Epithelial cell of esophagus (primary cell): ENCODE results near the gene RAPH1.
A peak's percentile ranks its signal among the peaks of the same experiment; 100 is the strongest.

ENCODE experiments used
- DNase-seq: peaks from one replicate; pipeline ENCODE4 v3.0.0; 2010; ENCODE audit warnings: low read depth
- H3K4me3 ChIP-seq: 2 replicates; pipeline ENCODE4 v1.5.1; 2011; ENCODE audit warnings: mild to moderate bottlenecking, low read length, control low read depth
- TF ChIP-seq, protein P1 (sequence below): IDR thresholded peaks from 2 replicates; pipeline ENCODE4 v1.5.1; 2011; ENCODE audit warnings: low read depth, mild to moderate bottlenecking, low read length, control low read depth, inconsistent platforms; ENCODE audit not compliant: insufficient read depth; ENCODE audit errors: missing control alignments

RAPH1 gene, protein sequence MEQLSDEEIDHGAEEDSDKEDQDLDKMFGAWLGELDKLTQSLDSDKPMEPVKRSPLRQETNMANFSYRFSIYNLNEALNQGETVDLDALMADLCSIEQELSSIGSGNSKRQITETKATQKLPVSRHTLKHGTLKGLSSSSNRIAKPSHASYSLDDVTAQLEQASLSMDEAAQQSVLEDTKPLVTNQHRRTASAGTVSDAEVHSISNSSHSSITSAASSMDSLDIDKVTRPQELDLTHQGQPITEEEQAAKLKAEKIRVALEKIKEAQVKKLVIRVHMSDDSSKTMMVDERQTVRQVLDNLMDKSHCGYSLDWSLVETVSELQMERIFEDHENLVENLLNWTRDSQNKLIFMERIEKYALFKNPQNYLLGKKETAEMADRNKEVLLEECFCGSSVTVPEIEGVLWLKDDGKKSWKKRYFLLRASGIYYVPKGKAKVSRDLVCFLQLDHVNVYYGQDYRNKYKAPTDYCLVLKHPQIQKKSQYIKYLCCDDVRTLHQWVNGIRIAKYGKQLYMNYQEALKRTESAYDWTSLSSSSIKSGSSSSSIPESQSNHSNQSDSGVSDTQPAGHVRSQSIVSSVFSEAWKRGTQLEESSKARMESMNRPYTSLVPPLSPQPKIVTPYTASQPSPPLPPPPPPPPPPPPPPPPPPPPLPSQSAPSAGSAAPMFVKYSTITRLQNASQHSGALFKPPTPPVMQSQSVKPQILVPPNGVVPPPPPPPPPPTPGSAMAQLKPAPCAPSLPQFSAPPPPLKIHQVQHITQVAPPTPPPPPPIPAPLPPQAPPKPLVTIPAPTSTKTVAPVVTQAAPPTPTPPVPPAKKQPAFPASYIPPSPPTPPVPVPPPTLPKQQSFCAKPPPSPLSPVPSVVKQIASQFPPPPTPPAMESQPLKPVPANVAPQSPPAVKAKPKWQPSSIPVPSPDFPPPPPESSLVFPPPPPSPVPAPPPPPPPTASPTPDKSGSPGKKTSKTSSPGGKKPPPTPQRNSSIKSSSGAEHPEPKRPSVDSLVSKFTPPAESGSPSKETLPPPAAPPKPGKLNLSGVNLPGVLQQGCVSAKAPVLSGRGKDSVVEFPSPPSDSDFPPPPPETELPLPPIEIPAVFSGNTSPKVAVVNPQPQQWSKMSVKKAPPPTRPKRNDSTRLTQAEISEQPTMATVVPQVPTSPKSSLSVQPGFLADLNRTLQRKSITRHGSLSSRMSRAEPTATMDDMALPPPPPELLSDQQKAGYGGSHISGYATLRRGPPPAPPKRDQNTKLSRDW

GRCh38 chr2:203535078-203535783, at the start of gene RAPH1:
TSS of gene RAPH1 (minus strand) at chr2:203535301. CDS start at chr2:203495353, 39,948 bp downstream.
- TF ChIP-seq, protein P1, sequence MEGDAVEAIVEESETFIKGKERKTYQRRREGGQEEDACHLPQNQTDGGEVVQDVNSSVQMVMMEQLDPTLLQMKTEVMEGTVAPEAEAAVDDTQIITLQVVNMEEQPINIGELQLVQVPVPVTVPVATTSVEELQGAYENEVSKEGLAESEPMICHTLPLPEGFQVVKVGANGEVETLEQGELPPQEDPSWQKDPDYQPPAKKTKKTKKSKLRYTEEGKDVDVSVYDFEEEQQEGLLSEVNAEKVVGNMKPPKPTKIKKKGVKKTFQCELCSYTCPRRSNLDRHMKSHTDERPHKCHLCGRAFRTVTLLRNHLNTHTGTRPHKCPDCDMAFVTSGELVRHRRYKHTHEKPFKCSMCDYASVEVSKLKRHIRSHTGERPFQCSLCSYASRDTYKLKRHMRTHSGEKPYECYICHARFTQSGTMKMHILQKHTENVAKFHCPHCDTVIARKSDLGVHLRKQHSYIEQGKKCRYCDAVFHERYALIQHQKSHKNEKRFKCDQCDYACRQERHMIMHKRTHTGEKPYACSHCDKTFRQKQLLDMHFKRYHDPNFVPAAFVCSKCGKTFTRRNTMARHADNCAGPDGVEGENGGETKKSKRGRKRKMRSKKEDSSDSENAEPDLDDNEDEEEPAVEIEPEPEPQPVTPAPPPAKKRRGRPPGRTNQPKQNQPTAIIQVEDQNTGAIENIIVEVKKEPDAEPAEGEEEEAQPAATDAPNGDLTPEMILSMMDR = no peak
- DNase-seq = peak; percentile 97
- peak within 1 kb of the TSS; percentile 80 for H3K4me3 ChIP-seq

GRCh38 chr2:203584784-203585183, 49.7 kb upstream of the RAPH1 start:
- no peak overlapping the region for H3K4me3 ChIP-seq
- TF ChIP-seq, protein P1 = no peak
- DNase-seq = no peak

- TF ChIP-seq, protein P1 = no peak
Observed at GRCh38 chr2:203583701-203584100, 48.6 kb upstream of the RAPH1 start.

DNA sequence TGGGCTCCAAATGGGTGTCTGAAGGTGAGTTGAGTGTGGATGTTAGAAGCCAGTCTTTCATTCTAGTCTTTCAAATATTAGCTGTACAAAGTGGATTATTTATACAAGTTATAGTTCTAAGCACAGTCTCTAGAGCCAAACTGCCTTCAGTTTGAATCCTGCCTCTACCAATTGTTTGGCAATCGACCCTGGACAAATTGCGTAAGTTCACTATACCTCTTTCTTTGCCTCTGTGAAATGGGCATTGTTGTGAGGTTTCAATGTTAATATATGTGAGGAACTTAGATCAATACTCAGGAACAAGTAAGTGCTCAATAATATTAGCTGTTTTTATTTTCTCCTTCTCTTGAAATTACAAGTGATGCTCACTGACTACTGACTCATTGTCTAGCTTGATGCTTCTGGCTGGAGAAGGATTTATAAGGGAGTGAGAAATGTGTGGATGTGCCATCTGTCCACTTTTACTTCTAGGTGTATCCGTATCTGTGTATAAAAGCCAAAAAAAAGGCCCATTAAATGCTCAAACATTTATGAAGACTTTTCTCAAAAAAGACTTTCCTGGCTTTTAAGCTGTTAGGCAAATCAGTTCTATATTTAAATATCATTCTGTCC, 48.1 kb upstream of the RAPH1 start:
- H3K4me3 ChIP-seq = no peak overlapping the region
- DNase-seq = peak; percentile 31
- TF ChIP-seq, protein P1 = no peak

More at GRCh38 chr2:203583701-203584100, 48.6 kb upstream of the RAPH1 start:
- H3K4me3 ChIP-seq = no peak overlapping the region
- peak; percentile 84 for DNase-seq

GRCh38 chr2:203582468-203582867, 47.4 kb upstream of the RAPH1 start:
- no peak overlapping the region for H3K4me3 ChIP-seq
- no peak for DNase-seq
- TF ChIP-seq, protein P1 = no peak
